NCI-H1105 (cell line): ENCODE results near the gene CBFA2T2.
A peak's percentile ranks its signal among the peaks of the same experiment; 100 is the strongest.
"Not testable (repeated sequence)": the region's sequence is repeated elsewhere in the genome, so short reads cannot be mapped to it uniquely, and the experiment has no call there.

ENCODE experiments used
- DNase-seq: peaks from one replicate; lab custom pipeline; 2025; lab: John Stamatoyannopoulos, UW

Gene CBFA2T2

GRCh38 chr20:33549229-33549999 lies 59.5 kb downstream of the CBFA2T2 start:
- DNase-seq, result no peak

- DNase-seq, result no peak
These were observed 61.9 kb downstream of the CBFA2T2 start for GRCh38 chr20:33551778-33552177.

- no peak for DNase-seq
These were observed 62.6 kb downstream of the CBFA2T2 start for GRCh38 chr20:33552519-33552918.

GRCh38 chr20:33553516-33553915 lies 63.6 kb downstream of the CBFA2T2 start:
- no peak for DNase-seq

GRCh38 chr20:33554914-33555420 lies 65.1 kb downstream of the CBFA2T2 start:
- peak; percentile 97 for DNase-seq

- no peak for DNase-seq
These were observed 65.9 kb downstream of the CBFA2T2 start for GRCh38 chr20:33555755-33556154.

GRCh38 chr20:33556246-33556645 lies 66.3 kb downstream of the CBFA2T2 start:
- no peak for DNase-seq

- DNase-seq, result no peak
These were observed 68.7 kb downstream of the CBFA2T2 start for GRCh38 chr20:33558348-33559144.

- DNase-seq, result no peak
These were observed 69.3 kb downstream of the CBFA2T2 start for GRCh38 chr20:33559212-33559611.

GRCh38 chr20:33560026-33560425 lies 70.1 kb downstream of the CBFA2T2 start:
- no peak for DNase-seq

GRCh38 chr20:33561053-33561452 lies 71.2 kb downstream of the CBFA2T2 start:
- DNase-seq, result not testable (repeated sequence)

- DNase-seq, result peak; percentile 98
These were observed 72.1 kb downstream of the CBFA2T2 start for GRCh38 chr20:33561692-33562601.

GRCh38 chr20:33563788-33564187 lies 73.9 kb downstream of the CBFA2T2 start:
- no peak for DNase-seq

GRCh38 chr20:33566781-33567603 lies 77.1 kb downstream of the CBFA2T2 start:
- DNase-seq, result no peak

- no peak for DNase-seq
These were observed 78.1 kb downstream of the CBFA2T2 start for GRCh38 chr20:33567949-33568348.

GRCh38 chr20:33568378-33568777 lies 78.5 kb downstream of the CBFA2T2 start:
- peak; percentile 96 for DNase-seq

- no peak for DNase-seq
These were observed 79.2 kb downstream of the CBFA2T2 start for GRCh38 chr20:33568868-33569801.

- no peak for DNase-seq
These were observed 80.0 kb downstream of the CBFA2T2 start for GRCh38 chr20:33569802-33570391.

GRCh38 chr20:33570743-33571142 lies 80.8 kb downstream of the CBFA2T2 start:
- DNase-seq, result no peak

GRCh38 chr20:33573268-33573667 lies 83.4 kb downstream of the CBFA2T2 start:
- DNase-seq, result not testable (repeated sequence)
